SK-MEL-5 (cell line): ENCODE data around the gene ANKRD13B. TPM values are rescaled to one million over a fixed set of nuclear protein-coding genes. Genes with fewer than 3 reads are reported as not detected.
A peak's percentile ranks its signal among the peaks of the same experiment; 100 is the strongest.

Experiments
- DNase-seq: peaks from one replicate; pipeline ENCODE4 v3.0.0-alpha.2; 2016; ENCODE audit warnings: low read depth, low spot score
- in situ Hi-C: cut with HindIII; loops from 2 replicates; pipeline ENCODE4 v1.10.0; 2016; ENCODE audit warnings: low sequenced_read_pairs, high pct_unique_total_duplicates, low pct_unique_long_range_greater_than_20kb
- total RNA-seq: library from RNA; depleted of rRNA; stranded (reverse); fragments of >200 nt; shearing (Covaris generic); gene quantifications from 2 replicates; pipeline ENCODE4 v1.2.3, GENCODE V29; 2014

The ANKRD13B gene
- total RNA-seq, 1 experiment from 2014 or later = 5.3 TPM

- in situ Hi-C loops = no loop called here
- DNase-seq = no peak
Measured at GRCh38 chr17:29610395-29610794, 17.5 kb downstream of the ANKRD13B start.

- in situ Hi-C loops = no loop called here
- no peak for DNase-seq
Measured at GRCh38 chr17:29611351-29612093, 18.6 kb downstream of the ANKRD13B start.

GRCh38 chr17:29612094-29612403, 19.1 kb downstream of the ANKRD13B start:
- no peak for DNase-seq
- in situ Hi-C loops = no loop called here

- in situ Hi-C loops = no loop called here
- no peak for DNase-seq
Measured at GRCh38 chr17:29612404-29613280, 19.7 kb downstream of the ANKRD13B start.

- no peak for DNase-seq
- in situ Hi-C loops = no loop called here
Measured at GRCh38 chr17:29613352-29613837, 20.5 kb downstream of the ANKRD13B start.

- no peak for DNase-seq
- in situ Hi-C loops = no loop called here
Measured at GRCh38 chr17:29613856-29614255, 20.9 kb downstream of the ANKRD13B start.

- in situ Hi-C loops = no loop called here
Measured at GRCh38 chr17:29614349-29615047, 21.6 kb downstream of the ANKRD13B start.

GRCh38 chr17:29615048-29615385, 22.1 kb downstream of the ANKRD13B start:
- DNase-seq = no peak
- in situ Hi-C loops = no loop called here

More at GRCh38 chr17:29614349-29615047, 21.6 kb downstream of the ANKRD13B start:
- DNase-seq = no peak

- in situ Hi-C loops = no loop called here
- no peak for DNase-seq
Measured at GRCh38 chr17:29615492-29616299, 22.8 kb downstream of the ANKRD13B start.

GRCh38 chr17:29616300-29617048, 23.5 kb downstream of the ANKRD13B start:
- in situ Hi-C loops = no loop called here
- DNase-seq = no peak

- DNase-seq = peak; percentile 33
- in situ Hi-C loops = no loop called here
Measured at GRCh38 chr17:29617125-29617480, 24.2 kb downstream of the ANKRD13B start.

GRCh38 chr17:29617481-29618271, 24.7 kb downstream of the ANKRD13B start:
- in situ Hi-C loops = no loop called here
- DNase-seq = peak; percentile 66

GRCh38 chr17:29618272-29619065, 25.5 kb downstream of the ANKRD13B start:
- in situ Hi-C loops = no loop called here
- DNase-seq = no peak

GRCh38 chr17:29619251-29619650, 26.3 kb downstream of the ANKRD13B start:
- in situ Hi-C loops = no loop called here

GRCh38 chr17:29620271-29620670, 27.3 kb downstream of the ANKRD13B start:
- DNase-seq = no peak
- in situ Hi-C loops = no loop called here

More at GRCh38 chr17:29619251-29619650, 26.3 kb downstream of the ANKRD13B start:
- DNase-seq = peak; percentile 63
